HG03175 (cell line): Measurements from ENCODE around the gene HAPSTR1.
"Not testable (repeated sequence)": the region's sequence is repeated elsewhere in the genome, so short reads cannot be mapped to it uniquely, and the experiment has no call there.

Experiments used
- ATAC-seq: cut with Tn5 transposase; IDR thresholded peaks from one replicate; pipeline ENCODE4 v1.9.1; 2021; ENCODE audit warnings: mild to moderate bottlenecking, moderate library complexity; ENCODE audit not compliant: unreplicated experiment

Gene HAPSTR1

GRCh38 chr16:9070254-9070653, 21.2 kb upstream of the HAPSTR1 start:
- ATAC-seq, result no peak

GRCh38 chr16:9071377-9071776, 20.1 kb upstream of the HAPSTR1 start:
- ATAC-seq, result no peak

- no peak for ATAC-seq
These were observed 18.6 kb upstream of the HAPSTR1 start for GRCh38 chr16:9072806-9073341.

- ATAC-seq, result no peak
These were observed 16.0 kb upstream of the HAPSTR1 start for GRCh38 chr16:9075299-9076071.

DNA sequence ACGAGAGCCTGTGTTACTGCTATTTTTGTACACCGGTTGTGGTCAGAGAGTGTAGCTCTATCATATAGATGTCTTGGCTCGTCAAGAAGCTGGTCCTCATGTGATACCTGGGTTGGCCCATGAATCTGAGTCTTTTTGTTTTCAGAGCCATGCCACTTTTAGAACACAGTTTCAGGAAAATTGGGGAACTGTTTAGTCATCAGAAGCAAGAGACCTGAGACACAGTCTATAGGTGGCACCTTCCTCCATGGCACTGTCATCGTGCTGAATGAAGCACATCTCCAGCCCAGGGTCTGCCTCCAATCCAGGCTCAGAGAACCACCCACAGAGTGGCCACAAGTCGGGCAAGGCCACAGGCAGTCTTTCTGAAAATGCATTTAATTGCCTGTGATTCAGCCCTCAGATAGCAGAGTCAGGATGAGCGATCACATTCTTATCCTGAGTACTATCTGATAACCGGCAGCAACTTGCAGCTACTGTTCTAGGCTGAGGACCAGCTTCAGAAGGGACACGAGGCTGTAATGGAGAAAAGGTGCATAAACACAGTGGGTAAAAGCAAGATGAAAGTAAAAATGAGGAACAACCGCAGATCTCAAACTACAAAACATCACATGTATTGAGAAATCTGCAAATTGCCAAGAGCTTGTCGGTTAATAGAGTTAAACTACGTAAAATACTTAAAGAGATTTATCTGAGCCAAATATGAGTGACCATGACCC, 14.2 kb upstream of the HAPSTR1 start:
- no peak for ATAC-seq

GRCh38 chr16:9078467-9079429, 12.7 kb upstream of the HAPSTR1 start:
- ATAC-seq, result peak; percentile 69

GRCh38 chr16:9079430-9079812, 12.0 kb upstream of the HAPSTR1 start:
- no peak for ATAC-seq

GRCh38 chr16:9081158-9081557, 10.3 kb upstream of the HAPSTR1 start:
- no peak for ATAC-seq

- no peak for ATAC-seq
These were observed 9.6 kb upstream of the HAPSTR1 start for GRCh38 chr16:9081843-9082242.

- ATAC-seq, result no peak
These were observed 9.0 kb upstream of the HAPSTR1 start for GRCh38 chr16:9082422-9082821.

DNA sequence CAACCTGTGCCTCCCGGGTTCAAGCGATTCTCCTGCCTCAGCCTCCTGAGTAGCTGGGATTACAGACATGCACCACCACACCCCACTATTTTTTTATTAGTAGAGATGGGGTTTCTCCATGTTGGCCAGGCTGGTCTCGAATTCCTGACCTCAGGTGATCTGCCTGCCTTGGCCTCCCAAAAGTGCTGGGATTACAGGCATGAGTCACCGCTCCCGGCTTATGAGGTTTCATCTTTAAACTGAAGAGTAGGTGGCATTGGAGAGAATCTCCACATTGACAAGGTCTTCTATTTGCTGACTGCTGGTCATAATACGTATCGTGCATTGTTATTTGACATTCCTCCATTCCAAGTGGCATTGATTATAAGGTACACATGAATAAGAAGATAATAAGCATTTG, 3.7 kb upstream of the HAPSTR1 start:
- not testable (repeated sequence) for ATAC-seq

DNA sequence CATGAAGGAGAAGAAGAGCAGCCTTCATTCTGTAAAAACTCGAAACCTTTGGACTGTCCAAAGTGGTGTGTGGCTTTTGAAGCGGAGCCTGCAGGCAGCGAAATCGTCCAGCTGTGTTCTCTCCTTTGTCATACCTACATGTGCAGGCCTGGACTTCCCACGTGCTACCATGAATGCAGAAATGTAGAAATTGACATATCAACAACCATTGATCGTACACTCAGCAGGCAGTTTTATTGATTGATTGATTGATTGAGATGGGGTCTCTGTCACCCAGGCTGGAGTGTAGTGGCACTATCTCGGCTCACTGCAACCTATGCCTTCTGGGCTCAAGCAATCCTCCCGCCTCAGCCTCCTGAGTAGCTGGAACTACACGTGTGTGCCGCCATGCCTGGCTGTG, 2.6 kb upstream of the HAPSTR1 start:
- ATAC-seq, result no peak

DNA sequence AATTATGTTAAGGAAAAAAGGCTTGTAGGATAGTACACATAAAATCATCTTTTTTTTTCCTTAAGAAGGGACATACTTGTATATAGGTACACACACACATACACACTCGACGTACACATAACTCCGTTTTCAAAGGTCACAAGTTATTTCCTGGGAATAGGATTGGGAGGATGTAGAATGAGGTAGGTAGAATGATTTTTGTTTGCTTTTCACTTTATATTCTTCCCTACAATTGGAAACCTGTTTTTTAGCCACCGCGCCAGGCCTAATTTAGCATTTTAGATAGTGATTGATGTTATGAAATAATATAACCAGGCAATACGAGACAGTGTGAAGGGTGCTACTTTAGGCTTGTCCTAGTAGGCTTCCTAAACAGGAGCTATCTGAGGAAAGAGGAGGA, 1.8 kb upstream of the HAPSTR1 start:
- ATAC-seq, result no peak

DNA sequence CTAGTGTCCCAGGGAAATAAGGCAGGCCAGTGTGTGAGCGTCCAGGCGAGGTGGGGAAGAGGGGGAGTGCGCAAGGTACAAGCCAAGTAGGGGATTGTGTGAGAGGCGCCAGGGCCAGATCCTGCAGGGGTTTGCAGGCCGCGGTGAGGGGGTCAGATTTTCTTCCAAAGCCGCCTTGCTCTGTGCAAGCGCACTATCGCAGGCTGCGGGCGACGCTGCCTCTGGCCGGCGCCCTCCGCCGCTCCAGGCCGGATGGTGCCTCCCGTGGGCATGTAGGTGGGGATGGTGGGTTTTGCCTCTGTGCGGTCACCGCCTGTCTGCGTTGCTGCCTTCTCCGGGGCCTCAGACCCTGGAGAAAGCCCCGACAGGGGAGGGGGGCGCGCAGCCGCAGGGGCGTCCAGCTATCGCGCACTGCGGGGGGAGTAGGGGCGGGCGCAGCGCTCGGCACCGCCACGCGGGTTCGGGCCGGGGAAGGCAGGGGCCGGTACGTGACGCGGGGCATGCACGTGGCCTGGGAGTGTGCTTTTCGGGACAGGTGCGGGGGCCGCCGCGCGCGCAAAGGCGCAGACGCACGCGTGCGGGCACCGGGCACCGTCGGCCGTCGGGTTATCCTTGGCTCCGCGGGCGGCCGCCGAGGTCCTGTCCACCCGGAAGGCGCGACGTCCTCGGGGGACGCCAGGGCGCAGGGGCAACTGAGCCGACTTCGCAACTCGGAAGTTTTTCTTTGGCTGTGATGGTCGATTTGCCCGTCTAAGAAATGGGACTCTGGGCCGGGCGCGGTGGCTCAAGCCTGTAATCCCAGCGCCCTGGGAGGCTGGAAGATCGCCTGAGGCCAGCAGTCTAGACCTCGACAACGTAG, 1.1 kb upstream of the HAPSTR1 start:
- ATAC-seq, result no peak

DNA sequence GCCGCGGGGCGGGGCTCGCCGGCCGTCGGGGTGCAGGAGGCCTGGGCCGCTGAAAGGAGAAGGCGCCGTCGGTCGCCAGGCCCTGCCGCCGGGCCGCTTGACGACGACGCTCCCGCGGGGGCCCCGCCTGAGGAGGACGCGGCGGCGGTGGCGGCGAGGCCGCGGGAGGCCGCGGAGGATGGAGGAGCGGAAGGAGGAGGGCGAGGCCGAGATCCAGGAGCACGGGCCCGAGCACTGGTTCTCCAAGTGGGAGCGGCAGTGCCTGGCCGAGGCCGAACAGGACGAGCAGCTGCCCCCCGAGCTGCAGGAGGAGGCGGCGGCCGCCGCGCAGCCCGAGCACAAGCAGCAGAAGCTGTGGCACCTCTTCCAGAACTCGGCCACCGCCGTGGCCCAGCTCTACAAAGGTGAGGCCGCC, 430 bp downstream of the HAPSTR1 start:
- peak; percentile 11 for ATAC-seq

DNA sequence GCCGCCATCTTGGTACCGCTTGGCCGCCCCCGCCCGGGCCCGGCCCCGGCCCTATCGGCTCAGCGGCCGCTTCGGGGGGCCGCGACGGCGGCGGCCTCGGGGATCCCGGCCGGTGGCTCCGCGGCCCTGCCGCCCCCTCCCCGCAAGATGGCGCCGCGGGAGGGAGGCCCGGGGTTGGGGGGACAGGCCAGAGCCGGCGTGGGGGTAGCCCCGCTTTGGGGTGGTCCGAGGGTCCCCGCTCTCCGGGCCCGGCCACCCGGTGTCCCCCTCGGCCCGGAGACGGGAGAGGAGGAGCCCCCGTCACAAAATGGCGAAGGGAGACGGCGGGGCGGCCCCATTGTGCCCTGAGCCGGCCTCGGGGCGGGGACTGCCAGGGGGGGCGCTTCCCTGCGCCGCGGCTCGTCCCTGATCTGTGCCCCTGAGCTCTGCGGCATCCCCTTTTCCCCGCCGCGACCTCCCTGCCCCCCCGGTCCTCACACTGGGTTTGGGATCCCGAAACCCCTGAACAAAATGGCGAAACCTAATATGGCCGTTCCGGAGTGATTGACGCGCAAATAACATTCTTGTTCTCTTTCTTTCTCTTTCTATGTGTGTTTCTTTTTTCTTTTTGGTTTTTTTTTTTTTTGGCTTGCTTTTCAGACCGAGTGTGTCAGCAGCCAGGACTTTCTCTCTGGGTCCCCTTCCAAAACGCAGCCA, 986 bp downstream of the HAPSTR1 start:
- peak; percentile 14 for ATAC-seq

- no peak for ATAC-seq
These were observed 1.5 kb downstream of the HAPSTR1 start for GRCh38 chr16:9092978-9093344.

- ATAC-seq, result no peak
These were observed 2.8 kb downstream of the HAPSTR1 start for GRCh38 chr16:9094011-9094846.

DNA sequence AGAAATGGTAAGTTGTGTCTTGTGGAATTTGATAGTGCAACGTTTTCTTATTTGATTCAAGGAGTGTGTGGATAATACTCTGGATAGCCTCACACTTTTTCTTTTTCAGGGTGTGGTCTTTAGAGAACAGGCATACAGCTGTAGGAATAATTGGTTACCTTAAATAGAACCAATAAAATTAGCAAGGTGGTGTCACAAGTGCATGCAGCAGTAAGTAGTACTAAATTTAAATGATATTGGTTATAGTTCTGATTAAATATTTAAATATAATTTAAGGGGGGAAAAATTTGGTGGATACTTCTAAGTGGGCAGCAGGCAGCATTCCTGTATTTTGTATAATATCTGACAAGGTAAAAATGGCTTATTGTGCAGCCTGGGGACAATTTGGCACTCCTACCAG, 3.7 kb downstream of the HAPSTR1 start:
- no peak for ATAC-seq
